Body of pancreas (tissue), 4 donors: ENCODE data around the gene FBXO42.

Source experiments
- POLR2A ChIP-seq, 3 donors: fragments of 450-650 bp; IDR thresholded peaks; one replicate each; pipeline ENCODE4 v1.6.1; 2016; ENCODE audit warnings: antibody characterized with exemption in 3 of 3, mild to moderate bottlenecking in 2 of 3
- TF ChIP-seq, protein P1 (sequence below), 7 experiments: fragments of 450-650 bp in 4 of 7; fragments of 200-600 bp in 3 of 7; sonication (generic) in 3 of 7; IDR thresholded peaks; one replicate each; pipeline ENCODE4 v1.5.1; 2016 to 2019; ENCODE audit warnings: antibody characterized with exemption in 7 of 7

DNA sequence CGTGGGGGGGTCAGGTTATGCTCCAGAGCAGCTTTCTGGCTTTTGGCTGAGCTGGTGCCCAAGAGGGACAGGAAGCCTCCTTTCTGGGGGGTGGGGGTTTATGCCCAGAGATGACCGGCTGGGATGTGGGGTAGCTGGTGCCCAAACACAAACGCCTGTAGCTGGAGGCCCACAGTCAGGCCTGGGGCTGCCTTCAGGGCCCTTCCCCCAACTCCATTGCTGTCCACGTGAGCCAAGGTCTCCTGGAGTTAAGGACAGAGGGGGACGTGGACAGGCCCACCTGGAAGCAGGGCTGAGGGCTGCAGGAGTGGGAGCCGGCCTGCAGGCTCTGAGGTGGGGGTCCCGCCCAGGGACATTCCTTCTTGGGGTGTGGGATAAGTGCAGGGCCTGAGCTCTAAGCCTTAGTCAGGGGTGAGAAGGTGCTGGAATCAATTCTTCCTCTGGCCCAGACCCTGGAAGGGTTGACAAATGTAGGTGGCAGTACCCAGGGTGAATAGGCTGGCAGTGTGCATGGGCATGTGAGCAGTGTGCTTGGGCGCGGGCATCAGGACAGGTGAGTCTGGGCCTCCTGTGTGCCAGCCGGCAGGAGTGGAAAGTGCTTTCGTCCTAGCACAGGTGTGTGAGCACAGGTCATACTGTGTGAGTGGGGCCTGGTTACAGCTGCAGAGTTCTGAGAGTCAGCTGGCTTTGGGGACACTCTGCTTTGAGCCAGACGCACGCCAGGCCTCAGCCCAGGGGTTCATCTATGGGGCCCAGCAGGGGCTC, 122.1 kb downstream of the FBXO42 start:
- TF ChIP-seq, protein P1, sequence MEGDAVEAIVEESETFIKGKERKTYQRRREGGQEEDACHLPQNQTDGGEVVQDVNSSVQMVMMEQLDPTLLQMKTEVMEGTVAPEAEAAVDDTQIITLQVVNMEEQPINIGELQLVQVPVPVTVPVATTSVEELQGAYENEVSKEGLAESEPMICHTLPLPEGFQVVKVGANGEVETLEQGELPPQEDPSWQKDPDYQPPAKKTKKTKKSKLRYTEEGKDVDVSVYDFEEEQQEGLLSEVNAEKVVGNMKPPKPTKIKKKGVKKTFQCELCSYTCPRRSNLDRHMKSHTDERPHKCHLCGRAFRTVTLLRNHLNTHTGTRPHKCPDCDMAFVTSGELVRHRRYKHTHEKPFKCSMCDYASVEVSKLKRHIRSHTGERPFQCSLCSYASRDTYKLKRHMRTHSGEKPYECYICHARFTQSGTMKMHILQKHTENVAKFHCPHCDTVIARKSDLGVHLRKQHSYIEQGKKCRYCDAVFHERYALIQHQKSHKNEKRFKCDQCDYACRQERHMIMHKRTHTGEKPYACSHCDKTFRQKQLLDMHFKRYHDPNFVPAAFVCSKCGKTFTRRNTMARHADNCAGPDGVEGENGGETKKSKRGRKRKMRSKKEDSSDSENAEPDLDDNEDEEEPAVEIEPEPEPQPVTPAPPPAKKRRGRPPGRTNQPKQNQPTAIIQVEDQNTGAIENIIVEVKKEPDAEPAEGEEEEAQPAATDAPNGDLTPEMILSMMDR (IDR thresholded peaks at IDR 0.05) = no peak
- no peak for TF ChIP-seq POLR2A (IDR thresholded peaks at IDR 0.05)
